MCF 10A (cell line): Measurements from ENCODE around the gene MT1M. TPM values are rescaled to one million over a fixed set of nuclear protein-coding genes. Genes with fewer than 3 reads are reported as not detected.

Source experiments
- BruUV-seq: library from RNA; stranded (reverse); fragments of 400-500 nt; replicated peaks from 2 replicates; lab custom pipeline; 2021; lab: Mats Ljungman, UMichigan
- CTCF ChIA-PET: fragments of 300-600 bp; sonication (Branson Sonifier 250); formaldehyde crosslinking; extraction: SDS; loops from one replicate; lab custom pipeline; 2021; ENCODE audit warnings: antibody characterized with exemption, inconsistent platforms; lab: Yijun Ruan, JAX
- POLR2A ChIA-PET: fragments of 300-600, 350-650 bp; sonication (Branson Sonifier 250); formaldehyde crosslinking; extraction: SDS; loops from one replicate; lab custom pipeline; 2020; ENCODE audit warnings: antibody characterized with exemption, inconsistent platforms; lab: Yijun Ruan, JAX
- DNase-seq: peaks from one replicate; pipeline ENCODE4 v3.0.0-alpha.2; 2018; ENCODE audit not compliant: unreplicated experiment
- H3K27ac Mint-ChIP-seq: one replicate; pipeline ENCODE4 v1.8.0; 2022; ENCODE audit warnings: mild to moderate bottlenecking, low read depth, mixed read lengths; ENCODE audit not compliant: unreplicated experiment
- H3K27me3 Mint-ChIP-seq: one replicate; pipeline ENCODE4 v1.8.0; 2022; ENCODE audit warnings: mixed read lengths; ENCODE audit not compliant: insufficient read depth, unreplicated experiment
- H3K36me3 Mint-ChIP-seq: one replicate; pipeline ENCODE4 v1.8.0; 2022; ENCODE audit warnings: mild to moderate bottlenecking, moderate library complexity, mixed read lengths; ENCODE audit not compliant: insufficient read depth, unreplicated experiment
- H3K4me1 Mint-ChIP-seq: one replicate; pipeline ENCODE4 v1.8.0; 2022; ENCODE audit warnings: mixed read lengths; ENCODE audit not compliant: insufficient read depth, unreplicated experiment
- H3K4me3 Mint-ChIP-seq: one replicate; pipeline ENCODE4 v1.8.0; 2022; ENCODE audit warnings: mild to moderate bottlenecking, moderate library complexity, mixed read lengths; ENCODE audit not compliant: unreplicated experiment
- H3K9me3 Mint-ChIP-seq: one replicate; pipeline ENCODE4 v1.8.0; 2022; ENCODE audit warnings: mixed read lengths; ENCODE audit not compliant: unreplicated experiment
- intact Hi-C: fragments of 100-400 bp; cut with micrococcal nuclease; formaldehyde crosslinking; loops from 2 replicates; pipeline ENCODE4 v1.14.1; 2022
- total RNA-seq: library from RNA; stranded (reverse); gene quantifications from 2 replicates; pipeline ENCODE4 v1.2.3, GENCODE V29; 2022
- TF ChIP-seq, protein P1 (sequence below): fragments of 200-600 bp; IDR thresholded peaks from one replicate; pipeline ENCODE4 v1.8.0; 2022; ENCODE audit warnings: antibody characterized with exemption, mild to moderate bottlenecking; ENCODE audit not compliant: unreplicated experiment

MT1M gene
- total RNA-seq, 1 experiment from 2014 or later = not detected

DNA sequence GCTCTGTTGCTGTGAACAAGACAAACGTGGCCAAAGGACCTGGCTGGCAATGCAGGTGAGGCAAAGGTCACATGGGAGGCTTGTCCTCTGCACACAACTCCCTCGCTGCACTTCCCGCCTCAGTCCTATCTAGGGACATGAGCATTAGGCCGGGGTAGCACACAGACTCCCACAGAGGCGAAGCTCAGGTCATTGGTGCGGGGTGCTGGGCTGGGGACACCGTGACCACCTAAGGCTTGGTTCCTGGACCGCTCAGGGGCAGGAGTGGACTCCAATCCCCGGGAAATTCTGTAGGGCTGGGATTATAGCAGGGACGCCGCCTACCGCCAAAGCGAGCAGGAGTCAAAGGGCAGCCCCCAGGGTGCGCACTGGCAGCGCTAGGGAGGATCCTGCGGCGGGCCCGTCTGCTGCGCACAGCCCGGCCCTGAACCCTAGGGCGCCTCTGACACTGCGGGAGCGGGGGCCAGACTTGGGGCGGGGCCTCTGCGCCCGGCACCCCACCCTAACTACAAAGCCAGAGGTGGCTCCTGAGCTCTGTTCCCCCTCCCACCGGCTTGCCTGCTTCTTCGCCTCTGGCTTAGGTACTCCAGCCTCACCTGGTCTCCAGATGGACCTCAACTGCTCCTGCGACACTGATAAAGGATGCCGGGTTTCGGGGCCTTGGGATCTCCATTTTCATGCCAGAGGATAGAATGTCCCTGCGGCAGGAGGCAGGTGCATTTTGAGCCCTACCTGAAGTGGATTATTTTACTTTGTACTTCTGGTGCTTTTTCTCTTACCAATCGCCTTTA is 15.4 kb downstream of the MT1M start:
- intact Hi-C loops = no loop called here
- no peaks in the 10 kb centered on the region for H3K9me3 Mint-ChIP-seq
- TF ChIP-seq, protein P1, sequence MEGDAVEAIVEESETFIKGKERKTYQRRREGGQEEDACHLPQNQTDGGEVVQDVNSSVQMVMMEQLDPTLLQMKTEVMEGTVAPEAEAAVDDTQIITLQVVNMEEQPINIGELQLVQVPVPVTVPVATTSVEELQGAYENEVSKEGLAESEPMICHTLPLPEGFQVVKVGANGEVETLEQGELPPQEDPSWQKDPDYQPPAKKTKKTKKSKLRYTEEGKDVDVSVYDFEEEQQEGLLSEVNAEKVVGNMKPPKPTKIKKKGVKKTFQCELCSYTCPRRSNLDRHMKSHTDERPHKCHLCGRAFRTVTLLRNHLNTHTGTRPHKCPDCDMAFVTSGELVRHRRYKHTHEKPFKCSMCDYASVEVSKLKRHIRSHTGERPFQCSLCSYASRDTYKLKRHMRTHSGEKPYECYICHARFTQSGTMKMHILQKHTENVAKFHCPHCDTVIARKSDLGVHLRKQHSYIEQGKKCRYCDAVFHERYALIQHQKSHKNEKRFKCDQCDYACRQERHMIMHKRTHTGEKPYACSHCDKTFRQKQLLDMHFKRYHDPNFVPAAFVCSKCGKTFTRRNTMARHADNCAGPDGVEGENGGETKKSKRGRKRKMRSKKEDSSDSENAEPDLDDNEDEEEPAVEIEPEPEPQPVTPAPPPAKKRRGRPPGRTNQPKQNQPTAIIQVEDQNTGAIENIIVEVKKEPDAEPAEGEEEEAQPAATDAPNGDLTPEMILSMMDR = no peak
- CTCF ChIA-PET = no interaction called here
- no peak overlapping the region for H3K4me3 Mint-ChIP-seq
- no TSS peak for BruUV-seq
- no peaks in the 10 kb centered on the region for H3K36me3 Mint-ChIP-seq
- peaks cover under 1% of the 10 kb centered on the region for H3K4me1 Mint-ChIP-seq
- POLR2A ChIA-PET = interaction anchor here (0.7 to 2.5 kb wide), 3 partner anchors 14 to 39 kb away, joined by 4 to 9 read pairs (median 4); partner anchors contain the start of genes MT1E and MT2A
- DNase-seq = no peak
- H3K27ac Mint-ChIP-seq = no peak overlapping the region
- no peaks in the 10 kb centered on the region for H3K27me3 Mint-ChIP-seq

DNA sequence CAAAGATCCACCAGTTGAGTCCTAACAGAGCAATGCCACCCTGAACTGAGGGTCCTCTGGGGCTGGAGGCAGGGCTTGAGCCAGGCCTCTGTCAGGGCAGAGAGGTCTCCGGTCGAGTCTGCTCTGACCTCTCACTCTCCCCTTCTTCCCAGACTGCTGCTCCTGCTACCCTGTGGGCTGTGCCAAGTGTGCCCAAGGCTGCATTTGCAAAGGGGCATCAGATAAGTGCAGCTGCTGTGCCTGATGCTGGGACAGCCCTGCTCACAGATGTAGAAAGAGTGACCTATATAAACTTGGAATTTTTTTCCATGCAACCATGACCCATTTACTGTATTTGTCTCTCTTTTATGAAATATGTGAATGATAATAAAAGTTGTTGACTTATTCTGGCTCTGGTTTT is 16.8 kb downstream of the MT1M start:
- TF ChIP-seq, protein P1 = no peak
- no peak for DNase-seq
- ChIA-PET CTCF (interaction anchor here (0.6 kb wide), 1 partner anchor 127 kb away, joined by 4 read pairs; no protein-coding TSS in a partner anchor), POLR2A (interaction anchor here (0.7 to 1.7 kb wide), 10 partner anchors 8 to 53 kb away, joined by 3 to 7 read pairs (median 5); partner anchors contain the start of genes MT1E, MT1F and MT2A)
- Mint-ChIP-seq H3K27ac (no peak overlapping the region), H3K4me1 (peaks cover 5% of the 10 kb centered on the region), H3K27me3 (no peaks in the 10 kb centered on the region), H3K36me3 (peaks cover 1% of the 10 kb centered on the region), H3K9me3 (no peaks in the 10 kb centered on the region), H3K4me3 (no peak overlapping the region)
- intact Hi-C loops = no loop called here
- BruUV-seq = no TSS peak

GRCh38 chr16:56649820-56650219 is 17.4 kb downstream of the MT1M start:
- peaks cover 4% of the 10 kb centered on the region for H3K36me3 Mint-ChIP-seq
- DNase-seq = peak; percentile 90
- intact Hi-C loops = loop anchor here (2.0 kb wide), 1 partner anchor 51 kb away; no protein-coding TSS in a partner anchor
- no peaks in the 10 kb centered on the region for H3K27me3 Mint-ChIP-seq
- no peak overlapping the region for H3K4me3 Mint-ChIP-seq
- no peaks in the 10 kb centered on the region for H3K9me3 Mint-ChIP-seq
- H3K4me1 Mint-ChIP-seq = peaks cover 10% of the 10 kb centered on the region
- no peak overlapping the region for H3K27ac Mint-ChIP-seq
- CTCF ChIA-PET = interaction anchor here (0.6 kb wide), 1 partner anchor 127 kb away, joined by 4 read pairs; no protein-coding TSS in a partner anchor
- no TSS peak for BruUV-seq
- TF ChIP-seq, protein P1 = no peak
- POLR2A ChIA-PET = interaction anchor here (0.7 to 1.7 kb wide), 10 partner anchors 8 to 52 kb away, joined by 3 to 7 read pairs (median 5); partner anchors contain the start of genes MT1E, MT1X and MT2A

DNA sequence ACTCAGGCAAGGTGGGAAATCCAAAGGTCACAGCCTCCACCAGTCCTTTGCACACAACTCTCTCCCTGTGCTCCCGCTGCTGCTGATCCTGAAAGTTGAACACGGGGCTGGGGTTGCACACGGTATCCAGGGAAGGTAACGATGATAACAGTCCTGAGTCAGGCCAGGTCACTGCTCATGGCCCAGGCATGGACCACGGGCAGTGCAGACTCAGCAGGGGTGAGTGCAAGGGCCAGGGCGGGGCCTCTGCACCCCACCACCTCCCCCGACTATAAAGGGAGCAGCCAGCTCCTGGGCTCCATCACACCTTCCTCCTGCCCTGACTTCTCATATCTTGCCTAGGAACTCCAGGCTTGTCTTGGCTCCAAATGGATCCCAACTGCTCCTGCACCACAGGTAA is 19.1 kb downstream of the MT1M start, which contains the start of gene MT1B:
Gene MT1B (plus strand): TSS at position 301 of the 400 bp plus-strand sequence. CDS start 68 bp downstream, at position 369.
- Mint-ChIP-seq H3K4me3 (no peak within 1 kb of the TSS), H3K27ac (peak within 1 kb of the TSS; percentile 46), H3K9me3 (no peaks in the 10 kb centered on the region), H3K27me3 (no peaks in the 10 kb centered on the region), H3K36me3 (peaks cover 4% of the 10 kb centered on the region), H3K4me1 (peaks cover 10% of the 10 kb centered on the region)
- POLR2A ChIA-PET = interaction anchor here (0.6 to 6.3 kb wide), 2 partner anchors 32 to 43 kb away, joined by 3 to 50 read pairs; partner anchors contain the start of gene MT2A
- DNase-seq = no peak
- intact Hi-C loops = loop anchor here (2.0 kb wide), 1 partner anchor 49 kb away; no protein-coding TSS in a partner anchor
- BruUV-seq = no TSS peak
- CTCF ChIA-PET = interaction anchor here (0.6 to 1.5 kb wide), 2 partner anchors 50 to 243 kb away, joined by 3 to 5 read pairs; no protein-coding TSS in a partner anchor
- TF ChIP-seq, protein P1 = no peak
